ENCODE data around the gene MSH5.

GRCh38 chr6:31778193-31778592 lies 38.4 kb downstream of the MSH5 start:
- TF ChIP-seq CTCF (IDR thresholded peaks at IDR 0.05) = no peak
- no peak for TF ChIP-seq POLR2A (IDR thresholded peaks at IDR 0.05)
- no peak for TF ChIP-seq POLR2AphosphoS5 (IDR thresholded peaks at IDR 0.05)
